Fibroblast of peridontal ligament (primary cell): ENCODE measurements around the gene ABLIM1.
A peak's percentile ranks its signal among the peaks of the same experiment; 100 is the strongest.

Experiments used
- DNase-seq: peaks from one replicate; pipeline ENCODE4 v3.0.0-alpha.2; 2010; ENCODE audit errors: extremely low read depth

ABLIM1 gene

DNA sequence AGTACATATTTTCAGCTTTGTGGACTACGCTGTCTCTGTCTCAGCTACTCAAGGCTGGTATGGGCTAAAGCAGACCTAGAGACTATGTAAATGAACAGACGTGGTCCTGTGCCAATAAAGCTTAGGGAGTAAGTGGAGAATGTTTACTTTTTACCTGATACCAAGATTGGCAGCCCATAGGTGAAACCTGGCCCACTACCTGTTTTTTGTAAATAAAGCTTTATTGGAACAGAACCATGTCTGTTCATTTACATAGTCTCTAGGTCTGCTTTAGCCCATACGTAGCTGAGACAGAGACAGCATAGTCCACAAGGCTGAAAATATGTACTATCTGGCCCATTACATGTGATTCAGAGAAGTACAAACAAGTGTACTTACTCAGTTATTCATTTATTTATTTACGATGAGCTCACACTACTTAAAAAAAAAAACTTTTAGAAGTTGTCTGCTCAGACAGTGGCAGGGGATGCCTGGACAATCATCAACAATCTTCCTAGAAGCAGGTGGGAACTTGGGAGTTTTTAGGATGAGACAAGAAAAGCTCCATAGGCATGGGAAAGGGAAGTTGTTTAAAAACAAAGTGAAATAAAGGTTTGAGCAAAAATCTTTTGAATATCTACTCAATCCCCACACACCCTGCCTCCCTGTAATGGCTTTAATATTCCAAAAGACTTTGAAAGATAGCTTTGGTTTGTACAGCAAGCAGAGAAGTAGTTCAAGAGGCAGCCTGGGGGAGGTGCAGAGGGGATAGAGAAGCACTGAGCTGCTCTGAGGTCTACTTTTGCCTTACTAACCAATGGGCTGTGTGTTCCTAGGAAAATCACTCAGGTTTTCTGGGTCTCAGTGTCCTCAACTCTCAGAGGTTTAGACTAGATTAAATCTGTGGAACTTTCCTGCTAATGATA, 139.4 kb downstream of the ABLIM1 start:
- no peak for DNase-seq

DNA sequence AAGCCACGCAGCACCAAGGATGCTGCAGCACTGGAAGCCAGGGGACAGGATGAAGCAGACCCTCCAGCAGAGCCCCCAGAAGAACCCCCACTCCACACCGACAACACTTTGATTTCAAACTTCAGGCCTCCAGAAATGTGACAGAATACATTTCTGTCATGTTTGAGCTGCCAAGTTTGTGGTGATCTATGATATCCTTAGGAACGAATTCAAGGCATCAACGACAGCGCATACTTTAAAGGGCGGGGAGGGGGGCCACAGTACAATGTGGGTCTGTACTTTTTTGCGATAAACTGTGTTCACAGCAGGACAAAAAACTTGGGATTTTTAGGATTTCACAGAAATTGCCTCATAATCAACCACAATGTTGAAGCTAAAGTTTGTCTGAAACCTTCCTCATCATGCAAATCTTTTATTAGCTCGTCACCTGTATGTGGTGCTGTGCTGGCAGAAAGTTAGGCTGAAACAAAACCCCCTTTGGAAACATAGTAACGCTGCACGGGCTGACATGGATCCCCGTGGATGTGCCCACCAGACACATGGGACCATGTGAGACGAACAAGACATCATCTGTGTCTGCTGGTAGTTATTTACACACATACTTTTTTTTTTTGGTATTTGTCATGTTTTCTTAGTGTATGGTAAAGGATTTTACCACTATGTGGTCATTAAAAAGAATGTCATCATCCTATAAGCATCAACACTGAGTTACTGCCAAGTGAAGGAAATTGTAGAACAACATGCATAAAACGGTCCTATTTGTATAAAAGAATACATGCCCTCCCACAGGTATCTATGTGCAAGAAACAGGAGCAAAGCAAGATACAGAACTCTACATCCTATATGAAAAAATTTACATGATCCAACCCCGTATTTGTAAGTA, 140.5 kb downstream of the ABLIM1 start:
- no peak for DNase-seq

DNA sequence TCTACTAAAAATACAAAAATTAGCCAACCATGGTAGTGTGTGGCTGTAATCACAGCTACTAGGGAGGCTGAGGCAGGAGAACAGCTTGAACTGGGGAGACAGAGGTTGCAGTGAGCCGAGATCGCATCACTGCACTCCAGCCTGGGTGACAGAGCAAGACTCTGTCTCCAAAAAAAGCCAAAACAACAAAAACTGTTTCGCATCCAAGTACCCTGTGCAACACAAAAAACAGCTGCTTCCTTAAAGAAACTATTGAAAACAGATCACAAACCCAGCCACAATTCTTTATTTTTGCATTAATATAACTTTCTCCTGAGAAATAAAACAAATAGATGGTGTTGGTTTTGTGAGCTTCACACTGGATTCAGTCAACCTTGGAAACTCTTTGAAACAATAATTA, 141.7 kb downstream of the ABLIM1 start:
- no peak for DNase-seq

DNA sequence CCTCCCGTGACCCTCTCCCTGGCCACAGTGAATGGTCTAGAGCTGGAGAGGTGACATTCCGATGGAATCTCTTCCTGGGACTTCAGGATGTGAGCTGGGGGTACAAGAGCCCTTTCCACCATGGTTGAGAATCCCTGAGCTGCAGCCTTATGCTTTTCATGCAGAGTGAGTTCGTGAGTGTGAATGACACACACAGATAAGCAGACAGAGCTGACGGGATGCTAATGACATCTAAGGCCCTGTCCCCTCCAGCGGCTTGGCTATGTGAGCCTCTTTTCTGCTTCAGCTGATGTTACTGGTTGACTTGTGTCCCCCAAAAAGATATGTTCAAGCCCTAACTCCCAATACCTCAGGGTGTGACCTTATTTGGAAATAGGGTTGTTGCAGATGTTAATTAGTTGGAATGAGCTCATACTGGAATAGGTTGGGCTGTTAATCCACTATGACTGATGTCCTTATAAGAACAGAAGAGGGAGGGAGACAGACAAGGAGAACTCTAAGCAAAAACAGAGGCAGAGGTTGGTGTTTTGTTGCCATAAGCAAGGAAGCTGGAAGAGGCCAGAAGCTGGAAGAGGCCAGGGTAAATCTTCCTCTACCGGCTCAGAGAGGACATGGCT, 142.7 kb downstream of the ABLIM1 start:
- DNase-seq: no peak

DNA sequence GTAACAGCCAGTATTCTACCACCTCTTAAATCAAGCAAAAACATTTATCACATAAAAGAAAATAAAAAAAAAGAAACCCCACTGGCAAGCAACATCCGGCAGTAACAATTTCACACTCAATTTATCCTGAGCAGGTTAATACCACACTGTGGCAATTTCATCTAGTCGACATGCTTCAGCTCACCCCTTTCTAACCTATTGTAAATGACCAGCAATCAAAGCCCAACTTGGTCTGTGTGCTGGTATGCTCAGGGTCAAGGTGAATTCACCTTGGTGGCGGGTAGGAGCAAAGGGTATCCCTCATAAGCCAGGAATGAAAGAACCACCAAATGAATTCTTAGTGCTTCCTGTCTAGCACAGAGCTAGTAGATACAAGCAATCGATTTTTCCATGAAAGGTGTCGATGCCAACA, 144.7 kb downstream of the ABLIM1 start:
- no peak for DNase-seq

DNA sequence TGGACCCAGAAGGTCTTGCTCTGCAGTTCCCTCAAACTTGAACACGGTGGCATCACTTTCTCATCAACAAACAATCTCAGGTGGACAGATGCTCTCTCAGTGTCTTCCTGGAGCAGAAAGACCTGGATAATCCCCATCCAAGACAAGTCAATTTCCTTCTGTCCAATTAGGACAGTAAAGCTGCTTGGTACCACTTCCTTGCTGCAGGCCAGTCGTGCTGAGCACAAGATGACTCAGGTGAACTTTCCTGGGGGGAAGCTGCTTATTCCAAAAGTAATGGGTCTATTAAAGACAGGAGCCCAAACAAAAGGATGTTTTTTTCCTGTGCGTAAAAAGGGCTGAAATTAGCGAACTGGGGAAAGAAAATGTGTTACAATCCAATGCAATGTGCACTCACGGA, 146.2 kb downstream of the ABLIM1 start:
- no peak for DNase-seq

DNA sequence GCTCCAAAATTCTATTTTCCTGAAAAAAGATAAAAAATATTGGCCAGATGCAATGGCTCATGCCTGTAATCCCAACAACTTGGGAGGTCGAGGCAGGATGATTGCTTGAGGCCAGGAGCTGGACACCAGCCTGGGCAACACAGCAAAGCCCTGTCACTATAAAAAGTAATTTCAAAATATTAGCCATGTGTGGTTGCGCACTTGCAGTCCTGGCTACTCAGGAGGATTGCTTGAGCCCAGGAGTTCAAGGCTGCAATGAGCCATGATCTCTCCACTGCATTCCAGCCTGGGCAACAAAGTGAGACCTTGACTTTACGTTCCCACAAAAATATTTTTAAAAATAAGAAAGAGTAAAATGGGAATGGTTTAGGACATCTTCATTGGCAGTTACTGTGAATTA, 149.7 kb downstream of the ABLIM1 start:
- no peak for DNase-seq

DNA sequence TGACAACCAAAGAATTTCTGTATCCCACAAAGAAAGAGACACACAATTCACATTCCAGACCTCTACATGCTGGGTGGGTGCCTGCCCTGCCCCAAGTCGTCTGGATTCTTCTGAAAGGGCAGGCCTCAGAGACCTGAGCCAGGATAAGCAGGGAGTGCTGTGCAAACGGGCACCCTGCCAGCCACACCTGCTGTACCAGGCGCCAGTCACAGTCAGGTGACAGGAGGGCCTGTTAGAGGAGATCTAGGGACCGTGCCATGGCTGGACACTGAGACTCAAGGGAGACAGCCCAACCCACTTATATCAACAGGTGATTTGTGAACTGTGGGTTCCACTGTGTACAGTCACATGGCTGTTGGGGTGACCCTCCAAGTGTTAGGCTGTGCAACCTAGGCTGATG, 150.6 kb downstream of the ABLIM1 start:
- no peak for DNase-seq

DNA sequence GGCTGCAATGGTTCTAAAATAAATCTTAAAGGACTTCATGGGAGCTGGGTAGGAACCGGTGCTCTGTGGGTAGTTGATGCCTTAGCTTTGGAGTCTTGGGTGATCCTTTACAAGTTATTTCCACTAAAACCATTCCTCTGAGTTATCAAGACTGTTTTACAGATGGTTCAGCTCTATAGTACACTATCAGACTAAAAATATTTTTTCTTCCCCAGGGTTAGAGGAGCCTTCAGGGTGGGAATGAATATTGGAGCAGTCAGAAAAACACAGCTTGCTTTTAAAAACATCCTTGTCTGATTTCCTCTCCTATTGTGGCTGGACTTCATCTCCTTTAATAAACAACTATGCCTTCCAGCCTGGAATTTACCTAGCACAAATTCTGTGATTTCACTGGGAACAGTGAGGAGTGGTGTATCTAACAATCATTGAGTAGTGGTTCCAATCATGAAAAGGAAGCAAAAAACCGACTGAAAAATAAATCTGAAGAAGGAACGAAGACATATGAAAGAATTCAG, 151.1 kb downstream of the ABLIM1 start:
- DNase-seq: no peak

DNA sequence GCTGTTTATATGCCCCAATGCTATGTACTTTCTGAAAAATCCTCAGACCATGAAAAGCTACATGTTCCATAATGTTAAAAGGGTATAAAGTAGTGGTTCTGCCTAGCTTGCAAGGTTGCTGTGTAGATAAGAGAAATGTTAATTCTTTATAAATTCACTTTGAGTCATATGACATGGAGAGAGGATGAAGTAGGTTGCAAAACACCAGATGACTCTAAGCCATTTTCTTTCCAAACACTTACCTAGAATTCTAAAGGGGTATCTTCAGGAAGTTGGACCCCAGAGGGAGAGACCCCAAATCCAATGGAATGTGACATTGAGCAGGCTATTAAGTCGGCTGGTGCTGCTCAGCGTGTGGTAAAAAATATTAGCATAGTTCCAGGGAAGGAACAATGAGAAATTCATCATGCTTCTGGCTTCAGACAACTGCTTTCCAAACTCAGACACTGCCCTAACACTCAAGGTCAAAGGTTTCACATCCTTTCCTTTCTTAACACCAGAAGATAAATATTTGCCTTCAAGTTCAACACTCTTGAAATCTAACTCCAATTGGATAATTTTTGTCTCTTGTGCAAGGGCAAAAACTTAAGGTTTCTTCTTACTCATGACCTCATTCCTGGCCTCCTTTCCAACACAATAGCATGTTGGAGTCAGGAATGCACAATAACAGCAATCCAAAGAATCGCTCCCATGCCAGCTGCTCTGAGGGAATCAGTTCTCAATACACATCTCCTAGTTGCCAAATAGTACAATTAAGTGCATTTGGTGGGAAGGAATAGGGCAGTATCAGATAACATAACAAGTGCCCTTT, 153.1 kb downstream of the ABLIM1 start:
- DNase-seq: peak; percentile 82

DNA sequence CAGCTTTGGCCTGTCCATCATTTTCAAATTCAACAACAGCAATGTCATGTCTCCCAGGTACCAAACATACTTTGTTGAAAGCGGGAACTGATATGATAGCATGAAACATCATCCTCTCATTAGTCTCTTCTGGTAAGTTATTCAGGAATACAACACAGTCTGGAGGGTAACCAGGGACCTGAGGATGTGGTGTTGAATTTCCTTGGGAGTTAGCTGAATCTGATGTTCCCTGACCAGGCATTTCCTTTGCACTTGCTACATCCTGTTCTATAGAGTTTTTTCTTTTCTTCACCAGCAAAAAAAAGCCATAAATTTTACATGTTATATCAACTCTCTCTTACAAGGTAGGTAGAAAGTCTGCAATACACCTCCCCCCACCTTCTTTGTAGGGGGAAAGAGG, 156.0 kb downstream of the ABLIM1 start:
- no peak for DNase-seq

DNA sequence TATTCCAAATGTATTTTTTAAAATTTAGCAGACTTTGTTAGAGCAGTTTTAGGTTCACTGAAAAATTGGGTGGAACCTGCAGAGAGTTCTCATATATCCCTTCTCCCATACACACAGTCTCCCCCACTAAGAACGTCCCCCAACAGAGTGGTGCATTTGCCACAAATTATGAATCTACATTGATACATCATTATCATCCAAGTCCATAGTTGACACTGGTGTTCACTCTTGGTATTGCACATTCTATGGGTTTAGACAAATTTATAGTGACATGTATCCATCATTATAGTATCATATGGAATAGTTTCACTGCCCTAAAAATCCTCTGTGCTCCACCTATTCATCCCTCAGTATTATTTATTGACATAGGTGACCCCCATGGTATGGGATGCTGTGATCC, 156.4 kb downstream of the ABLIM1 start:
- no peak for DNase-seq

DNA sequence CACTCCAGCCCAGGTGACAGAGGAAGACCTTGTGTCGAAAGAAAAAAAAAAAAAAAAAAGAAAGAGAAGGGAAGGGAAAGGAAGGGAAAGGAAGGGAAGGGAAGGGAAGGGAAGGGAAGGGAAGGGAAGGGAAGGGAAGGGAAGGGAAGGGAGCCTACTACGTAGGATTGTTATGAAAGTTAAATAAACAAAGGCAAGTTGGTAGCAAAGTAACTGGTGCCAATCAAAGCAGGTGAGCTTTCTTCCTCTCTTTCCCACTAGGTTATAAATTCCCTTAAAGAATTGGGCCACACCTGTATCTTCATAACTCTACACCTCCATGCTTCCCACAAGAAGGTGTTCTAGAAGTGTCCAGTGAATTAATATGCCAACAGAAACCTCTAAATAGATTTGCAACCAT, 157.4 kb downstream of the ABLIM1 start:
- DNase-seq: no peak

DNA sequence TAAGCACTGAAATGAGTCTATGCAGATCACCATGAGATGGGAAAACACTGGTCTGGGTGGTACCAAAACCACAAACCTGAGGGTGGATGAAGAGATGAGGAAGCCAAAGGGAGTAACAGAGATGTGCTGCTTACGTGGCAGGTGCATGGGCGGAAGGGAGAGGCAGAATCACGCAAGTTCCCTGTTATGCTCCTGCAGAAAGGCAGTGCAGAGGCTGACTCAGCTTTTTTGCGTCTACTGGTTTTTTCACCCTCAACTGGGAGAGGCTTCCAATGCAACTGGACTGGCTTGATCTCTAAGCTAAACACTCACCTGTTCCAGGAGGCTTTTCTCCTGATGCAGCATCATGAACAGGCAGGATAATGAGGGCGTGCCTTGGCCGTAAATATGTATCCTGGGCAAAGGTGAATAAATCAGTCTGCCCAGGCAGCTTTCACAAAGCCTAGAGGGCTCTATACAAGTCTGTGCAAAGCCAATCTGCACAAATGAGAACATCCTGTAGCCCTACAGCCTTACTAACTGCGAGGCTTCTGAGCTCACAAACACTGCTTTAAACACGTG, 158.4 kb downstream of the ABLIM1 start:
- no peak for DNase-seq

DNA sequence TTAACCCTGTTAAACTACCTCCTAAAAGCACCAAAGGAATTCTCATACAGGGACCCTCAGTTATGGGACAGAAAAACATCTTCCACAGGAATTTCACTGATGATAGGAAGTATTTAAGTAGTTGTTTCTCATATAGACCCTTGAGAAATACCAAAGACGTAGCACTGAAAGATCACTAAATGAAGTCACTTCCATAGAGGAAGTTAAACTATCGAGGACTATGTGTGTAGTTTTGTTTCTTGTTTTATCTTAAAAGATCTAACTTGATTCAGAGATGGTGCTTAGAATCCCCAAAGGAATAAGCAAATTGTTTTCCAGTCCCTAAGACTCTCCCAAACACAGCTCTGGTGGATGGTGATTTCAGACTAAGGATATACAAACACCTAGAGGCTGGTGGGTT, 159.0 kb downstream of the ABLIM1 start:
- DNase-seq: no peak

DNA sequence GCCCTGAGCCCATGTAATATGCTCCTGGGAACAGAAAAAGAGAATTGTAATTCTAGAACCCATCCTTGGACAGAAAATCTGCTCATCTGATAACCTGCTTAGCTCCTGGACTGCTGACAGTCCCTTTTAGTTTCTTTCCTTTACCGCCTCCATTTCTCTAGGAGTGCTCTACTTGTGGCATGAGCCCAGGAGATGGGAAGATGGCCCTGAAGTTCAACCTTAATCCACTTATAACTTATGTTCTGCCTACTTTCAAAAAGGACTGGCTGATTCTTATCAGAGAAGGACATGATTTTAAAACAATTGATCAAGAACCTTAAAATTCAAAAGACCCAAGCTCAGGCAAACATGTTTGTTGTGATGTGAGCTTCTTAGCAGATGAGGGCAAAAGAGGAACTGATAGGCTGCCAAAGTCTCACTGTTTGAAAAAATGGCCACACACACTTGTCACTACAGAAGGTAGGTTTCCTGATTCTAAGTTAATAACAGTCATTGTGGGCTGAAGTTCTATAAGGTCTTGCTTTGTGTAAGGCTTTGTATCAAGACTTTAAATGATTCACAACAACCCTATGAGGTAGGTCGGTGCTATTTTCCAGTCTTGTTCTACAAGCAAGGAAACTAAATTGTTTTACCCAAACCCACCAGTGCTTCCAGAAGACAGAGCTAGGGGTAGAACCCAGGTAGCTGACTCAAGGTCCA, 159.5 kb downstream of the ABLIM1 start:
- no peak for DNase-seq

DNA sequence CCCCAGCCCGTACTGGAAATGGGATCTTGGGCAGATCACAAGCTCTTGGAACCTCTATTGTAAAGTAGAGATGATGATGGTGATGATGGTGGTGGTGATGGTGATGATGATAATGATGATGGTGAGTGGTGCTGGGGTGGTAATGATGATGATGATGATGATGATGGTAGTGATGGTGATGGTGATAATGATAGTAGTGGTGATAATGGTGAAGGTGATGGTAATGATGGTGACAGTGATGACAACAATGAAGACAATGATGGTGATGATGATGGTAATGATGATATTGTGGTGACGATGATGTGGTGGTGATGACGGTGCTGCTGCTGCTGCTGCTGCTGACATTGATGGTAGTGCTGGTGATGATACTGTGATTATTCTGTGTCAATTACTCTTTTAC, 162.8 kb downstream of the ABLIM1 start:
- DNase-seq: no peak

DNA sequence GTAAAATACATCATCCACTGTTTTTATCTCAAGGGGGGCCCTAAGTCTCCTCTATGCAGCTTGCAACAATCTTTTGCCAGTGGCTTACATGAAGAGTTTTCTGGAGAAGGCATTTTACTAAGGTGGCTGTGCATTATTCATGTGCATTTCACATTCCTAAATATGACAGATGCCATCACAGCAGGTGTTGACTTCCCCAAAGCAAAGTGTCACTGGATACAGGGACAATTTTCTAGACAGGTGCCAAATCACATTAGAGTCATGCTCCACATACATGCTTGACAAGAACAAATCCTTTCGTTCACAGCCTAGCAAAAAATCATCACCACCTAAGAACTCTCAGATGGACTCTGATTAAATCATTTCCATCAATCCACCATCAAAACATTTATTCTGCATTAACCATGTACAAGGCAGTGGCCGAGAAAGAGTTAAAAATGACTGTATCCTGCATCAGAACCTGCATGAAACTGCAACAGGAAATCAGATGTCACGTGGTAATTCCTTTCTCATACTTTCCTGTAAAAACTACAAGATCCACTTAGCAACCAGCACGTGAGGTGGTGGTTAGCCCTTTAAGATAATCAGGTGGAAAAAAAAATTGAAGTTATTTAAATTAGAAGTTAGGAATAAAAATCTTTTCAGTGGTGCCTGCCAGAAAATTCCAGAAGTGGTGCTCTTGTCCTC, 165.6 kb downstream of the ABLIM1 start:
- no peak for DNase-seq

DNA sequence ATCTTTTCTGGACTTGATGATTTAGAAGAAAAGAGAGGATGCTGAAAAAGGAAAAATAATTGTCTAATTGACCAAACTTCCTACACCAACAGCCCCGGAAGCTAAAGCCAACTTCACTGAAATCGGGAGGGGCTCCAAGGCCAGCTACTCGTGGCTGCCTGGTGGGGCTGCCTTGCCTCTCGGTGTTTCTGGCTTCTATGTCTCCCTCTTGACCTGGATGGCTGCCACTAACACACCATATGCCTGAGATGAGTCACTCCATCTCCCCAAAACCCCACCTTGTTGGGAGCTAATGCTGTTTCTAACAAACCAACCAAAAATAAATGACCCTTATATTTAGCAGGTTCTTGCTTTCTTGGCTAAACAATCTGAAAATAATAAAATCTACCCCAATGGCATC, 166.1 kb downstream of the ABLIM1 start:
- no peak for DNase-seq

DNA sequence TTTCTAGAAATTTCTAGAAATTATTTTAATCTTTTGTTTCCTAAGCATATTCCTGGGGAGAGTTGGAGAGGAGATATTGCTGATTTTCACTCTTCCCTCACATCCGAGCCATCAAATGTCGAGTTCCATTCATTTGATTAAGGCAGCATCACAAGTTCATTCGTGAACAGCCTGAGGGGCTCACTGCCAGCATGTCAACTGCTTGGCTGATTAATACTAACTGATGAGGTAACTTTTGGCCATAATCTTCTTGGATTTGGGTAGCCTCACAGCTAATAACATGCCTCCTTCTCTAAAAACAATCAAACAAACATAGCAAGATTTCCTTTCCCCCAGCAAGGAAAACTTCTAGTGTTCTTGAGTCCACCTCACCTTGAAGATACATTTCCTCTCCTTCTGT, 166.7 kb downstream of the ABLIM1 start:
- no peak for DNase-seq
